Lower leg skin (tissue), 3 donors: Measurements from ENCODE around the gene IFNGR1.

Experiments
- CTCF ChIP-seq, 3 donors: fragments of 450-650 bp; IDR thresholded peaks; one replicate each; pipeline ENCODE4 v1.5.1; 2016; ENCODE audit warnings: antibody characterized with exemption in 3 of 3, mild to moderate bottlenecking in 3 of 3, moderate library complexity in 2 of 3
- POLR2A ChIP-seq, 2 donors: fragments of 450-650 bp; IDR thresholded peaks; one replicate each; pipeline ENCODE4 v1.6.1; 2016 to 2017; ENCODE audit warnings: antibody characterized with exemption in 2 of 2, mild to moderate bottlenecking in 1 of 2, moderate library complexity in 1 of 2

- no peak for TF ChIP-seq CTCF (IDR thresholded peaks at IDR 0.05)
- TF ChIP-seq POLR2A (IDR thresholded peaks at IDR 0.05): no peak
Measured at GRCh38 chr6:137256350-137257103, 37.3 kb upstream of the IFNGR1 start.
